Adrenal gland (tissue), 12 donors: ENCODE data around the gene LRRC10B. TPM values are rescaled to one million over a fixed set of nuclear protein-coding genes. Genes with fewer than 3 reads are reported as not detected.
A peak's percentile ranks its signal among the peaks of the same experiment; 100 is the strongest.

ENCODE experiments used
- DNase-seq, 7 donors: peaks; one replicate each; pipeline ENCODE4 v3.0.0-alpha.2; 2019 to 2020
- H3K27ac ChIP-seq, 5 donors: fragments of 200-600 bp; sonication (generic) in 4 of 5; 1 replicate in 3 of 5; 2 replicates in 2 of 5; pipeline versions ENCODE4 v1.5.1 to v1.8.0; 2016 to 2020; ENCODE audit warnings: mild to moderate bottlenecking in 1 of 5
- H3K27me3 ChIP-seq: fragments of 200-600 bp; 2 replicates; pipeline ENCODE4 v1.8.0; 2021
- H3K36me3 ChIP-seq, 2 donors: fragments of 200-600 bp; replicated peaks in 1 of 2; 1 replicate in 1 of 2; 2 replicates in 1 of 2; pipeline versions ENCODE4 v1.5.1 to v1.8.0; 2018 to 2022
- H3K4me1 ChIP-seq, 2 donors: fragments of 200-600 bp; replicated peaks in 1 of 2; 1 replicate in 1 of 2; 2 replicates in 1 of 2; pipeline versions ENCODE4 v1.5.1 to v1.8.0; 2018 to 2021
- H3K4me3 ChIP-seq, 4 donors: fragments of 200-600 bp; sonication (generic) in 3 of 4; one replicate each; pipeline ENCODE4 v1.5.1; 2016 to 2018
- H3K9me3 ChIP-seq, 3 donors: fragments of 200-600 bp; sonication (generic) in 1 of 3; replicated peaks in 1 of 3; 1 replicate in 2 of 3; 2 replicates in 1 of 3; pipeline versions ENCODE4 v1.5.1 to v1.8.0; 2016 to 2021
- POLR2A ChIP-seq, 2 donors: fragments of 450-650 bp; IDR thresholded peaks; one replicate each; pipeline ENCODE4 v1.6.1; 2017; ENCODE audit warnings: antibody characterized with exemption in 2 of 2, mild to moderate bottlenecking in 2 of 2, moderate library complexity in 1 of 2
- WGBS, 4 donors: extraction: QIAGEN DNeasy Blood & Tissue Kit in 2 of 4; methylation state at CpG; one replicate each; pipeline versions ENCODE4 v1.1.5 to v1.1.7; 2013 to 2017; 5-methylcytosine and 5-hydroxymethylcytosine counted together
- intact Hi-C, 2 donors: fragments of 100-400 bp; cut with DNase I; formaldehyde crosslinking; loops; one replicate each; pipeline versions ENCODE4 v1.14.1 to v1.15.0; 2022 to 2023
- polyA plus RNA-seq, 3 donors: library from polyadenylated mRNA; stranded (reverse); fragments of 200-250 nt in 2 of 3; fragments of 350-450 nt in 1 of 3; fragmentation: Illumina TruSeq in 1 of 3; extraction: RNeasy Lipid Tissue Mini Kit (QIAGEN cat#74804) in 1 of 3; gene quantifications; one replicate each; pipeline ENCODE4 v1.2.3, GENCODE V29; 2013 to 2014
- total RNA-seq, 9 donors: library from RNA; depleted of rRNA in 4 of 9; stranded (reverse); fragments of >200 nt in 4 of 9; fragments of 120-200 nt in 1 of 9; fragmentation: NEBNext Ultra II Directional in 1 of 9; extraction: Animal tissue kit (Norgen Biotek cat#: 25700) in 1 of 9; gene quantifications; one replicate each; pipeline versions ENCODE4 v1.1.0 to v1.2.4, GENCODE V29; 2013 to 2023
- TF ChIP-seq, protein P1 (sequence below), 6 experiments: fragments of 450-650 bp in 4 of 6; fragments of 200-600 bp in 2 of 6; sonication (generic) in 1 of 6; IDR thresholded peaks; 1 replicate in 5 of 6; 2 replicates in 1 of 6; pipeline versions ENCODE4 v1.5.1 to v1.8.0; 2016 to 2021; ENCODE audit warnings: antibody characterized with exemption in 6 of 6, mild to moderate bottlenecking in 2 of 6, moderate library complexity in 1 of 6
- donor health status: healthy with polysubstance abuse.
- donor health status: Bipolar disorder and iron deficiency.
- donor health status: DM: yes; HTN: yes; CAD: no.
- donor health status: DM: no; HTN: no; CAD: no.
- donor health status: DM: no; HTN: no; CAD: no.
- donor health status: DM: yes; HTN: yes; CAD: no.

LRRC10B gene
- total and polyA plus RNA-seq, 12 donors = 0.06 to 2.6 (median 1.1) TPM; not detected in 3

DNA sequence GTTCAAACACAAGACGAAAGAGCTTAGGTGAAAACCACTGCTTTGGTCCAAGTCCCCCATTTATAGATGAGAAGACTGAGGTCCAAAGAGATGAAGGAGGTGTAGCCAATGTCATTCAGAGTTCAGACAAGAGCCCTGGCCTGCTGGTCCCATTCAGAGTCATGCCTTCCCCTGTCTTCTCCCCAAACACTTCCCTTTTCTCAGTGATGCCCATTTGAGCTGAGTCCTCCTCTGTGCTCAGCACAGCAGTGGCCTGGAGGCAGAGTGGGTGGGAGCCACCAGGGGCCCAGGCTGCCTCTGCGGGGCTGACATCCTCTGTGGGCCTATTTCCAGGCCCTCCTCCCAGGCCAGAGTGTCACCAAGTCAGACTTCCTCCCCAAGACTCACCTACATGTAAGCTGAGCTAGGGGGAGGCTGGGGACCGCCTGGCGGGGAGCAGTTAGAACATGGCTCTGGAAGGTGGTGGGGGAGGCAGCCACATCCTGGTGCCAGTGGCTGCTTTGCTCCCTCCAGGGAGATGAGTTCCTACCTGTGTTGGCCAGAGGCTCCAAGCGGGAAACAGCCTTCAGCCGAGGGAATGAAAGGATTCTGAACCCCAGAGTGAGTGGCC lies 22.4 kb upstream of the LRRC10B start:
- Histone ChIP-seq H3K36me3 (no peaks in the 10 kb centered on the region), H3K27me3 (no peaks in the 10 kb centered on the region), H3K4me1 (peaks cover 5 to 23% of the 10 kb centered on the region in 2 donors), H3K27ac (no peak overlapping the region), H3K4me3 (no peak overlapping the region), H3K9me3 (no peaks in the 10 kb centered on the region)
- 91 to 97% (median 94%) methylated on average over 4 to 6 of the region's 6 CpGs for WGBS, 4 donors
- intact Hi-C loops = no loop called here
- no peak for DNase-seq
- TF ChIP-seq, protein P1, sequence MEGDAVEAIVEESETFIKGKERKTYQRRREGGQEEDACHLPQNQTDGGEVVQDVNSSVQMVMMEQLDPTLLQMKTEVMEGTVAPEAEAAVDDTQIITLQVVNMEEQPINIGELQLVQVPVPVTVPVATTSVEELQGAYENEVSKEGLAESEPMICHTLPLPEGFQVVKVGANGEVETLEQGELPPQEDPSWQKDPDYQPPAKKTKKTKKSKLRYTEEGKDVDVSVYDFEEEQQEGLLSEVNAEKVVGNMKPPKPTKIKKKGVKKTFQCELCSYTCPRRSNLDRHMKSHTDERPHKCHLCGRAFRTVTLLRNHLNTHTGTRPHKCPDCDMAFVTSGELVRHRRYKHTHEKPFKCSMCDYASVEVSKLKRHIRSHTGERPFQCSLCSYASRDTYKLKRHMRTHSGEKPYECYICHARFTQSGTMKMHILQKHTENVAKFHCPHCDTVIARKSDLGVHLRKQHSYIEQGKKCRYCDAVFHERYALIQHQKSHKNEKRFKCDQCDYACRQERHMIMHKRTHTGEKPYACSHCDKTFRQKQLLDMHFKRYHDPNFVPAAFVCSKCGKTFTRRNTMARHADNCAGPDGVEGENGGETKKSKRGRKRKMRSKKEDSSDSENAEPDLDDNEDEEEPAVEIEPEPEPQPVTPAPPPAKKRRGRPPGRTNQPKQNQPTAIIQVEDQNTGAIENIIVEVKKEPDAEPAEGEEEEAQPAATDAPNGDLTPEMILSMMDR (IDR thresholded peaks at IDR 0.05) = no peak
- TF ChIP-seq POLR2A (IDR thresholded peaks at IDR 0.05) = no peak

DNA sequence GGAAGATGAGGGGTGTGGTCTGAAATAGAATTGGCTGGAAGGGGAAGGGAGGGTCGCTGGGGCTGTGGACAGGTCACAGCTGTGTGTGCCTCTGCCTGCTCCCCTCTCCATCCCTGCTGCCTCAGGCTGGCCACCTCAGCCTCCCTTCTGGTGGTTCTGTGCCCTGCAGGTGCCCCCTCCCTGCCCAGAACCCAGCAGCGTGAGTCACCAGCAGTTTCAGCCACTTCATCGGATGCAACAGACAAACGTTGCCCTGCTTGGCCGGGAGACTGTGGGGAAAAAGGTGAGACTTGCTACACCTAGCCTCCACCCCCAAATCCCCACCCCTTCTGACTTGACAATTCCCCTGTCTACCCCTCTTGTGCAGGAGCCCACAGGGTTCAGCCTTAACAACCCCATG lies 21.8 kb upstream of the LRRC10B start:
- TF ChIP-seq POLR2A (IDR thresholded peaks at IDR 0.05) = no peak
- TF ChIP-seq, protein P1 (IDR thresholded peaks at IDR 0.05) = no peak
- Histone ChIP-seq H3K9me3 (no peaks in the 10 kb centered on the region), H3K36me3 (no peaks in the 10 kb centered on the region), H3K4me1 (peaks cover 5 to 23% of the 10 kb centered on the region in 2 donors), H3K27me3 (no peaks in the 10 kb centered on the region), H3K4me3 (no peak overlapping the region), H3K27ac (no peak overlapping the region)
- WGBS, 4 donors = 73 to 90% (median 83%) methylated on average over 5 of the region's 5 CpGs
- DNase-seq = no peak
- intact Hi-C loops = no loop called here

DNA sequence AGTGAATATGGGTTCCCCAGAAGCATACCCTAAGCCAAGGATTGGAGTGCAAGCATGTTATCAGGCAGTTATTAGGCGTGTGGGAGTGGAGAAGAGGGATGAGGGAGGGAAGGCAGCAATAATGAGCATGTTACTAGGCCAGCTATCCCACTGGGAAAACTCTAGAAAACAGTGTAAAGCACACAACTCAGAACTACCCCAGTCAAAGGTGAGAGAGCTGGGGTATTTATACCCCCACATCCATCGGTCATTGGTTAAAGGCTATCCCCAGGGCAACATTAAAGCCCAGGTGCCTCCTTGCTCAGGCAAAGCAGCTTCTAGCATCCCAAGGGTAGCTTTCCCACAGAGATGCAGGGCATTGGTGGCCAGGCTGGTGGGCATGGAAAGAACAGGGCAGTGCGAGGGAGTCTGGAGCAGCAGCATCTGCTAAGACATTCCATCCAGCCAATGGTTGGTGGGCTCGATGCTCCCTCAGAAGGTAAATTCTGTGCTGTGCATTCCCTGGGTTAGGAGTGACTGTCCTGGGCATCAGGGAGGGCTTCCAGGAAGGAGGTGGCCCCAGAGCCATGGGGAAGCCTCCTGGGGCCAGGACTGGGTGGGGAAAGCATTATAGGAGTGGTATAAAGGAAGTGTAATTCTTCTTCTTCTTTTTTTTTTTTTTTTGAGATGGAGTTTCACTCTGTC lies 21.1 kb upstream of the LRRC10B start:
- Histone ChIP-seq H3K27ac (no peak overlapping the region), H3K9me3 (no peaks in the 10 kb centered on the region), H3K4me3 (no peak overlapping the region), H3K27me3 (no peaks in the 10 kb centered on the region), H3K36me3 (no peaks in the 10 kb centered on the region), H3K4me1 (peaks cover 5 to 23% of the 10 kb centered on the region in 2 donors)
- WGBS, 4 donors = 91 to 100% (median 96%) methylated on average over 3 to 4 of the region's 4 CpGs
- intact Hi-C loops = no loop called here
- TF ChIP-seq POLR2A (IDR thresholded peaks at IDR 0.05) = no peak
- TF ChIP-seq, protein P1 (IDR thresholded peaks at IDR 0.05) = no peak
- no peak for DNase-seq

DNA sequence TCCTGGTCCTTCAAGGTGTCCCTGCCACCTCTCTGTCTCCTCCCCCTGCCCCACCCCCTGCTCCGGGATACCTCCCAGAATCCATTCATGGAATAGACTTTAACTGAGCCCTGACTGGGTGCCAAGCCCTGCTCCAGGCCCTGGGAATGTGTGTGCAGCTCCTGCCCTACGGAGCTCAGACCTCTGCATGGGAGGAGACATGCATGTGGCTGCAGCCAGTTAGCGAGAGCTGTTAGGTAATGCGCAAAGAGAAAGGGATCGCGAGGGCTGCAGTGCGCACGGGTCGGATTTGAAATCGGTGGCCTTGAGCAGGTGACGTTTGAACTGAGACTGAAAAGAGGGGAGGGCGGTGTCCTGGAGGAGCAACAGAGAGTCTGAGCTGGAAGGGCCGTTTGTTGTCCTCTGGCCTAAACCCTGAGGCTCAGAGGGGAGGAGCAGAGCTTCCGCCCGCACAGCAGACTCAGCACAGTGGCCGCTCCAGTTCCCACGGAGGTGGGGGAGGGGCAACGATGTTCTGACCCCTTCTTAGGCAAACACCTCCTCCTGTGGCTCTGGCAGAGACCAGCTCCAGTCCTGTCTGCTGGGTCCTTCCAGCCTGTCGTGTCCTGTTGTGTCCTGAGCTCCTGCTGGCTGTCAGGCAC lies 19.8 kb upstream of the LRRC10B start:
- peak; percentile 39 to 88 (median 85) for DNase-seq
- peak overlapping the region in 2 of 5 donors; percentile 51 to 60 for H3K27ac ChIP-seq
- no peaks in the 10 kb centered on the region for H3K27me3 ChIP-seq
- H3K4me3 ChIP-seq = no peak overlapping the region
- WGBS, 4 donors = 7 to 21% (median 18%) methylated on average over 14 to 19 of the region's 19 CpGs
- H3K36me3 ChIP-seq = no peaks in the 10 kb centered on the region
- H3K4me1 ChIP-seq = peaks cover 5 to 23% of the 10 kb centered on the region in 2 donors
- TF ChIP-seq, protein P1 (IDR thresholded peaks at IDR 0.05) = no peak
- peak in 1 of 2 donors; percentile 48 for TF ChIP-seq POLR2A (IDR thresholded peaks at IDR 0.05)
- no peaks in the 10 kb centered on the region for H3K9me3 ChIP-seq
- intact Hi-C loops = no loop called here
